ENCODE results near the gene OR5L1. TPM values are rescaled to one million over a fixed set of nuclear protein-coding genes. Genes with fewer than 3 reads are reported as not detected.

Gene OR5L1
- total and polyA plus RNA-seq, 8 donors = not detected

DNA sequence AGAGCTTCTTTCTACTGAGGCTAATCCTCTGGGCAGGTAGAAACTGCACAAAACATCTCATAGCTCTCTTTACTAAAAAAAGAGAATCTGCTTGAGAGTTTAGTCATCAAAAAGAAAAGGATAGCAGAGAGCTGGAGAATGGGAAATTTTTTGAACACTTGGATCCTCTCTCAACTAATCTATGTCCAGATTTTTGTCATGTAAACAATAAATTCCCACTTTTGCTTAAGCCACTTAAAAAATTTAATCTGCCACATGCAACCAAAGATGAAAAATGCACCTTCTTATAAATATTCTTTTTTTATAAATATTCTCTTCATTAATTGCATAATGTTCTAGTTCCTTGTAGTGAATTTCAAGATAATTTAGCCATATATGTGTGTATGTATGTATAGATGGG is 37.9 kb downstream of the OR5L1 start:
- TF ChIP-seq, protein P1, sequence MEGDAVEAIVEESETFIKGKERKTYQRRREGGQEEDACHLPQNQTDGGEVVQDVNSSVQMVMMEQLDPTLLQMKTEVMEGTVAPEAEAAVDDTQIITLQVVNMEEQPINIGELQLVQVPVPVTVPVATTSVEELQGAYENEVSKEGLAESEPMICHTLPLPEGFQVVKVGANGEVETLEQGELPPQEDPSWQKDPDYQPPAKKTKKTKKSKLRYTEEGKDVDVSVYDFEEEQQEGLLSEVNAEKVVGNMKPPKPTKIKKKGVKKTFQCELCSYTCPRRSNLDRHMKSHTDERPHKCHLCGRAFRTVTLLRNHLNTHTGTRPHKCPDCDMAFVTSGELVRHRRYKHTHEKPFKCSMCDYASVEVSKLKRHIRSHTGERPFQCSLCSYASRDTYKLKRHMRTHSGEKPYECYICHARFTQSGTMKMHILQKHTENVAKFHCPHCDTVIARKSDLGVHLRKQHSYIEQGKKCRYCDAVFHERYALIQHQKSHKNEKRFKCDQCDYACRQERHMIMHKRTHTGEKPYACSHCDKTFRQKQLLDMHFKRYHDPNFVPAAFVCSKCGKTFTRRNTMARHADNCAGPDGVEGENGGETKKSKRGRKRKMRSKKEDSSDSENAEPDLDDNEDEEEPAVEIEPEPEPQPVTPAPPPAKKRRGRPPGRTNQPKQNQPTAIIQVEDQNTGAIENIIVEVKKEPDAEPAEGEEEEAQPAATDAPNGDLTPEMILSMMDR (IDR thresholded peaks at IDR 0.05) = no peak
- Histone ChIP-seq H3K27ac (no peak overlapping the region), H3K4me3 (no peak overlapping the region), H3K4me1 (no peaks in the 10 kb centered on the region), H3K9me3 (no peaks in the 10 kb centered on the region), H3K36me3 (no peaks in the 10 kb centered on the region), H3K27me3 (peaks cover 0 to 7% (median 0%) of the 10 kb centered on the region in 4 donors)
- intact Hi-C loops (cut with DNase I) = no loop called here
- ATAC-seq (no peak), FAIRE-seq (no peak), DNase-seq (no peak)

DNA sequence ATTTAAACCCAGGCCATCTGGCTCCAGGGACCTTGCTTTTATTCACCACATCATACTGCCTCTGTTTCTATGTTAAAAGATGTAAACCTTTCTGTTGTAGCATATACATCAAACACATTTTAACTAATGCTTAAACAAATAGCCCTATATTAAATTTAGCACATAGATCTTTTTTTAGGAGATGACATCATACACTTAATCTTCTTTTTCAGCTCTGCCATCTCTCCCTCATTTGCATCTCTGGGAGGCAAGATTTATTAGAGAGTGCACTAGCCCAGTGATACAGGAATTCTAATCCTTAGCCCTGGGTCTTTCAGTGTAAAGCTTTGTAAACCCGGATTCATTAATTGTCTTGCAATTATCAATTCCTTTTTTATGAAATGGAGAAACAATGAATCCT is 41.0 kb downstream of the OR5L1 start:
- no peak for FAIRE-seq
- no peaks in the 10 kb centered on the region for H3K36me3 ChIP-seq

DNA sequence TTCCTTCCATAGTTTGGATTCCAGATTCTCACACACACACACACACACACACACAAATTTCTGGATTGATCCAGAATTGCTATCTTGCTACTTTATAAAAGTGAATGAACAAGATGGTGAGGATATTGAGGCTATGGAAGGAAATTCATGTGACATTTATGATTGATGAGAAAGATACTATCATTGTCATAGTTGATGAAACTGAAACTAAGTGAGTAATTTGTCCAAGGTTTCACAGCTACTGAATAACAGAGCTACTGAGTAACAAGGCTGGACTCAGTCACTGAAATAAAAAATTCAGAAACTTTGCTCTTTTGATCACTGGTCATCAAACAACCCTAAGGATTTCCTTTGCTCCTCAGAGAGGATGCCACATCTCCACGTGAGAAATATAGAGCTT is 43.5 kb downstream of the OR5L1 start:
- WGBS, 2 donors = 9 to 12% methylated on average over 1 of the region's 1 CpG
- Histone ChIP-seq H3K27ac (no peak overlapping the region), H3K4me3 (no peak overlapping the region), H3K4me1 (no peaks in the 10 kb centered on the region), H3K36me3 (no peaks in the 10 kb centered on the region), H3K27me3 (peaks cover 0 to 7% (median 0%) of the 10 kb centered on the region in 4 donors), H3K9me3 (no peaks in the 10 kb centered on the region)
- intact Hi-C loops (cut with DNase I) = no loop called here
- TF ChIP-seq, protein P1 (IDR thresholded peaks at IDR 0.05) = no peak
- no peak for ATAC-seq
- DNase-seq = no peak
- no peak for FAIRE-seq

More for the DNA sequence above, 41.0 kb downstream of the OR5L1 start:
- H3K9me3 ChIP-seq = no peaks in the 10 kb centered on the region
- no peak overlapping the region for H3K27ac ChIP-seq
- peaks cover 0 to 7% (median 0%) of the 10 kb centered on the region in 4 donors for H3K27me3 ChIP-seq
- no peaks in the 10 kb centered on the region for H3K4me1 ChIP-seq
- intact Hi-C loops (cut with DNase I) = no loop called here
- H3K4me3 ChIP-seq = no peak overlapping the region
- TF ChIP-seq, protein P1 (IDR thresholded peaks at IDR 0.05) = no peak
- WGBS, 2 donors = 49 to 68% methylated on average over 1 of the region's 1 CpG
- ATAC-seq = no peak
- no peak for DNase-seq

Other genes with a start within 250 kb of the OR5L1 start
- gene OR4C16, start 239.2 kb upstream of the OR5L1 start, total RNA-seq = not detected
- not detected for gene OR4C16, start 239.2 kb upstream of the OR5L1 start, polyA plus RNA-seq
- gene OR4C11, start 203.7 kb upstream of the OR5L1 start, total RNA-seq = not detected
- not detected for gene OR4C11, start 203.7 kb upstream of the OR5L1 start, polyA plus RNA-seq
- gene OR4P4, start 176.3 kb upstream of the OR5L1 start, total RNA-seq = not detected
- gene OR4P4, start 176.3 kb upstream of the OR5L1 start, polyA plus RNA-seq = not detected
- gene OR4S2, start 163.0 kb upstream of the OR5L1 start, total RNA-seq = not detected
- gene OR4S2, start 163.0 kb upstream of the OR5L1 start, polyA plus RNA-seq = not detected
- gene OR4C6, start 149.2 kb upstream of the OR5L1 start, total RNA-seq = not detected
- not detected for gene OR4C6, start 149.2 kb upstream of the OR5L1 start, polyA plus RNA-seq
- gene OR5D13, start 37.9 kb upstream of the OR5L1 start, total RNA-seq = not detected
- not detected for gene OR5D13, start 37.9 kb upstream of the OR5L1 start, polyA plus RNA-seq
- not detected for gene OR5D14, start 15.8 kb upstream of the OR5L1 start, total RNA-seq
- gene OR5D14, start 15.8 kb upstream of the OR5L1 start, polyA plus RNA-seq = not detected
- gene OR5D18, start 8.3 kb downstream of the OR5L1 start, total RNA-seq = not detected
- gene OR5D18, start 8.3 kb downstream of the OR5L1 start, polyA plus RNA-seq = not detected
- not detected for gene OR5L2, start 15.9 kb downstream of the OR5L1 start, total RNA-seq
- not detected for gene OR5L2, start 15.9 kb downstream of the OR5L1 start, polyA plus RNA-seq
- gene OR5D16, start 27.4 kb downstream of the OR5L1 start, total RNA-seq = not detected
- gene OR5D16, start 27.4 kb downstream of the OR5L1 start, polyA plus RNA-seq = not detected
- not detected for gene TRIM51, start 71.9 kb downstream of the OR5L1 start, total RNA-seq
- not detected for gene TRIM51, start 71.9 kb downstream of the OR5L1 start, polyA plus RNA-seq
- gene OR5W2, start 103.2 kb downstream of the OR5L1 start, total RNA-seq = not detected
- not detected for gene OR5W2, start 103.2 kb downstream of the OR5L1 start, polyA plus RNA-seq
- gene OR5I1, start 125.0 kb downstream of the OR5L1 start, total RNA-seq = not detected
- not detected for gene OR5I1, start 125.0 kb downstream of the OR5L1 start, polyA plus RNA-seq
- not detected for gene OR10AG1, start 158.6 kb downstream of the OR5L1 start, total RNA-seq
- gene OR10AG1, start 158.6 kb downstream of the OR5L1 start, polyA plus RNA-seq = not detected
- gene OR5F1, start 183.3 kb downstream of the OR5L1 start, total RNA-seq = not detected
- gene OR5F1, start 183.3 kb downstream of the OR5L1 start, polyA plus RNA-seq = not detected
- gene OR5AS1, start 216.3 kb downstream of the OR5L1 start, total RNA-seq = not detected
- gene OR5AS1, start 216.3 kb downstream of the OR5L1 start, polyA plus RNA-seq = not detected

All from pancreas (tissue), 10 donors.